ENCODE measurements around the gene ANKS1B.

The ANKS1B gene

GRCh38 chr12:99026332-99027054 is 958.2 kb downstream of the ANKS1B start:
- TF ChIP-seq ZBTB7A (IDR thresholded peaks at IDR 0.05; ENCODE audit: low read depth) = no peak
- TF ChIP-seq EP300 (IDR thresholded peaks at IDR 0.05; ENCODE audit: borderline replicate concordance) = no peak

DNA sequence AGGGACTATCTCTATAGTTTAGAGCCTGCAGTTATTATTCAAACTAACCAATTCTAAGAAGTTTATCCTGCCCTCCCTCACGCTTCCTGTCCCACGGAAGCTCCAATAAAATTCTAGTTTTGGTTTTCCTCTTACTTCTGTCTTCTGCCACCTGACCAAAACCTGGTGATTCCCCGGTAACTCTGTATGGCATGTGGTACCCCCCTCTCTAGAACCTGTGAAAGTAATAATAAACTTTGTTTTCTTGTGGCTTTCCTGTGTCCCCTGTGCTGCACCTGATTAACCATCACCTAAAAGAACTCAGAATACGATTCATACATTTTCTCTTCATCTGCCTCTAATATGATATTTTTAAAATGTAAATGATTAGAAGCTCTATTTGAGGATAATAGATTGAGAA is 959.9 kb downstream of the ANKS1B start:
- no peak for TF ChIP-seq EP300 (IDR thresholded peaks at IDR 0.05; ENCODE audit: borderline replicate concordance)
- TF ChIP-seq ZBTB7A (IDR thresholded peaks at IDR 0.05; ENCODE audit: low read depth) = no peak
- TF ChIP-seq FOXM1 (IDR thresholded peaks at IDR 0.05; ENCODE audit: borderline replicate concordance, low read depth) = no peak
- TF ChIP-seq REST (IDR thresholded peaks at IDR 0.05; ENCODE audit: low read depth) = no peak
- no peak for TF ChIP-seq TAF1 (IDR thresholded peaks at IDR 0.05; ENCODE audit: low read depth)
- no peak for TF ChIP-seq CREB1 (IDR thresholded peaks at IDR 0.05; ENCODE audit: low read depth)
- TF ChIP-seq TCF12 (IDR thresholded peaks at IDR 0.05; ENCODE audit: low read depth) = no peak
- no peak for TF ChIP-seq CEBPB (IDR thresholded peaks at IDR 0.05)
- TF ChIP-seq, protein P1, sequence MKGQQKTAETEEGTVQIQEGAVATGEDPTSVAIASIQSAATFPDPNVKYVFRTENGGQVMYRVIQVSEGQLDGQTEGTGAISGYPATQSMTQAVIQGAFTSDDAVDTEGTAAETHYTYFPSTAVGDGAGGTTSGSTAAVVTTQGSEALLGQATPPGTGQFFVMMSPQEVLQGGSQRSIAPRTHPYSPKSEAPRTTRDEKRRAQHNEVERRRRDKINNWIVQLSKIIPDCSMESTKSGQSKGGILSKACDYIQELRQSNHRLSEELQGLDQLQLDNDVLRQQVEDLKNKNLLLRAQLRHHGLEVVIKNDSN (IDR thresholded peaks at IDR 0.05) = no peak
- TF ChIP-seq EGR1 (IDR thresholded peaks at IDR 0.05) = no peak
- no peak for TF ChIP-seq MAX (IDR thresholded peaks at IDR 0.05)
- no peak for TF ChIP-seq TEAD4 (IDR thresholded peaks at IDR 0.05)
- TF ChIP-seq RAD21 (IDR thresholded peaks at IDR 0.05; ENCODE audit: low read depth) = no peak

GRCh38 chr12:99024191-99024590 is 960.5 kb downstream of the ANKS1B start:
- TF ChIP-seq, protein P1 (IDR thresholded peaks at IDR 0.05) = no peak
- TF ChIP-seq NFIC (IDR thresholded peaks at IDR 0.05) = no peak
- TF ChIP-seq ZBTB7A (IDR thresholded peaks at IDR 0.05; ENCODE audit: low read depth) = no peak
- no peak for TF ChIP-seq REST (IDR thresholded peaks at IDR 0.05; ENCODE audit: low read depth)
- no peak for TF ChIP-seq RAD21 (IDR thresholded peaks at IDR 0.05; ENCODE audit: low read depth)
- no peak for TF ChIP-seq TCF12 (IDR thresholded peaks at IDR 0.05; ENCODE audit: low read depth)
- no peak for TF ChIP-seq TEAD4 (IDR thresholded peaks at IDR 0.05)
- no peak for TF ChIP-seq MAX (IDR thresholded peaks at IDR 0.05)
- TF ChIP-seq EP300 (IDR thresholded peaks at IDR 0.05; ENCODE audit: borderline replicate concordance) = no peak
- TF ChIP-seq CREB1 (IDR thresholded peaks at IDR 0.05; ENCODE audit: low read depth) = no peak

GRCh38 chr12:99020871-99021270 is 963.9 kb downstream of the ANKS1B start:
- TF ChIP-seq YY1 (IDR thresholded peaks at IDR 0.05; ENCODE audit: low read depth) (no peak), TEAD4 (IDR thresholded peaks at IDR 0.05) (no peak), CEBPB (IDR thresholded peaks at IDR 0.05) (no peak), NFIC (IDR thresholded peaks at IDR 0.05) (no peak), ZBTB7A (IDR thresholded peaks at IDR 0.05; ENCODE audit: low read depth) (no peak), RAD21 (IDR thresholded peaks at IDR 0.05; ENCODE audit: low read depth) (no peak), REST (IDR thresholded peaks at IDR 0.05; ENCODE audit: low read depth) (no peak), EGR1 (IDR thresholded peaks at IDR 0.05) (no peak), FOXM1 (IDR thresholded peaks at IDR 0.05; ENCODE audit: borderline replicate concordance, low read depth) (no peak), MAX (IDR thresholded peaks at IDR 0.05) (no peak), TAF1 (IDR thresholded peaks at IDR 0.05; ENCODE audit: low read depth) (no peak), EP300 (IDR thresholded peaks at IDR 0.05; ENCODE audit: borderline replicate concordance) (no peak), TCF12 (IDR thresholded peaks at IDR 0.05; ENCODE audit: low read depth) (no peak), CREB1 (IDR thresholded peaks at IDR 0.05; ENCODE audit: low read depth) (no peak)
- TF ChIP-seq, protein P1 (IDR thresholded peaks at IDR 0.05) = no peak
